ENCODE measurements around the gene INO80E. TPM values are rescaled to one million over a fixed set of nuclear protein-coding genes. Genes with fewer than 3 reads are reported as not detected.

INO80E gene
- total RNA-seq, 1 experiment from 2014 or later = 89.8 TPM

DNA sequence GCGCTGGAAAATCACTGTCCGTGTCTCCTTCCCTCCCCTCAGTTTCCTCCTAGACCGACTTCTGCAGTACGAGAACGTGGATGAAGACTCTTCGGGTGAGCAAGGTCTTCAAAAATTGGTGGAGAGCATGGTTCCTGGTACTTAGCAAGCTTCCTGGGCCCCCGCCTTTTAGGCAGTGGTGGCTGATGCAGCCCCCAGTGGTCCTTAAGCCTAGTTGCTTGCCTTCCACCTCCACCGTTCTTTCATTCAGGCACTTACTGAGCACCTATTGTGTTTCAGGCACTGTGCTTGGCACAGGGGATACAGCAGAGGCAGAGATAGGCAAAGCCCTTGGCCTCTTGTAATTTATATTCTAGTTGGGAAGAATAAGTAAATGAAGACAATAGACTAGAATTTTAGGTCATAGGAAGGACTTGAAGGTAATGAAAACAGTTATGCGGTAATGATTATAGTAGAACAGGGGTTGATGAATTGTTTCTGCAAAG lies 767 bp downstream of the INO80E start:
- no peak for TF ChIP-seq POLR2AphosphoS5 (IDR thresholded peaks at IDR 0.05; ENCODE audit: low read depth, low read length)
- TF ChIP-seq SP1 (IDR thresholded peaks at IDR 0.05; ENCODE audit: low read depth) = no peak
- TF ChIP-seq ELF1 (IDR thresholded peaks at IDR 0.05; ENCODE audit: borderline replicate concordance, low read depth) = no peak
- TF ChIP-seq CBX3 (IDR thresholded peaks at IDR 0.05; ENCODE audit: low read depth) = no peak
- TF ChIP-seq ZFX (IDR thresholded peaks at IDR 0.05) = no peak
- no peak for TF ChIP-seq ZNF274 (IDR thresholded peaks at IDR 0.05; ENCODE audit: low read depth, low read length)
- no peak for TF ChIP-seq JUND (IDR thresholded peaks at IDR 0.05)
- TF ChIP-seq RAD21 (IDR thresholded peaks at IDR 0.05; ENCODE audit: low read depth) = no peak
- no peak for TF ChIP-seq YY1 (IDR thresholded peaks at IDR 0.05; ENCODE audit: extremely low read depth, insufficient replicate concordance, low read depth, low read length)
- TF ChIP-seq EZH2 (IDR thresholded peaks at IDR 0.05) = no peak
- no peak for TF ChIP-seq FOSL1 (IDR thresholded peaks at IDR 0.05; ENCODE audit: low read depth)
- BruUV-seq (replicated peaks) = no TSS peak
- ChIA-PET POLR2A (interaction anchor here (0.7 to 0.8 kb wide), 2 partner anchors 13 to 53 kb away, joined by 3 read pairs; no protein-coding TSS in a partner anchor), CTCF (interaction anchor here (0.7 kb wide), 1 partner anchor 71 kb away, joined by 3 read pairs; the partner anchor contains the start of gene KCTD13), RAD21 (ENCODE audit: low non-redundant PET in 1 of 2, low total read pairs in 2 of 2, uncharacterized antibody in 2 of 2, unreplicated experiment in 2 of 2) (no interaction called here)
- Histone ChIP-seq H3K4me1 (ENCODE audit: control insufficient read depth in 1 of 2, insufficient read depth in 2 of 2, low read length in 2 of 2) (peaks cover 9 to 27% of the 10 kb centered on the region in 2 experiments), H4K20me1 (ENCODE audit: insufficient read depth) (no peaks in the 10 kb centered on the region), H3K9ac (ENCODE audit: low read length) (peak overlapping the region; percentile 86), H3K36me3 (ENCODE audit: control insufficient read depth in 1 of 2, insufficient read depth in 2 of 2, low read length in 2 of 2) (peaks cover 4 to 16% of the 10 kb centered on the region in 2 experiments; a peak in 3 of 4 replicates), H3K4me3 (replicated peaks in 1 of 2; ENCODE audit: low read depth in 1 of 2, low read length in 2 of 2) (peak overlapping the region; percentile 83 to 95), H2AFZ (ENCODE audit: low read depth, low read length, poor library complexity, severe bottlenecking) (no peak overlapping the region), H3K9me2 (ENCODE audit: insufficient read depth) (no peaks in the 10 kb centered on the region), H3K27me3 (ENCODE audit: insufficient read depth, low read length) (no peaks in the 10 kb centered on the region), H3K9me3 (ENCODE audit: control insufficient read depth in 1 of 2, insufficient read depth in 1 of 2, low read depth in 1 of 2, low read length in 2 of 2) (no peaks in the 10 kb centered on the region), H3K27ac (ENCODE audit: low read depth, low read length) (peak overlapping the region; percentile 88), H3K4me2 (ENCODE audit: low read length) (peak overlapping the region; percentile 92), H3K79me2 (ENCODE audit: insufficient read depth, low read length) (peaks cover 11% of the 10 kb centered on the region)
- intact Hi-C loops (cut with micrococcal nuclease) = loop anchor here (1.0 kb wide), 1 partner anchor 98 kb away; the partner anchor contains the start of gene SEZ6L2
- 0 out of 2 replicates have a peak, but pooled peaks have one; percentile 0 for ATAC-seq
- no peak for DNase-seq (ENCODE audit: low read depth, low spot score)

GRCh38 chr16:29999605-30000004 lies 3.6 kb downstream of the INO80E start:
- DNase-seq (ENCODE audit: low read depth, low spot score) (no peak), ATAC-seq (no peak)
- Histone ChIP-seq H3K4me2 (ENCODE audit: low read length) (no peak overlapping the region), H3K27me3 (ENCODE audit: insufficient read depth, low read length) (no peaks in the 10 kb centered on the region), H3K9ac (ENCODE audit: low read length) (no peak overlapping the region), H3K36me3 (ENCODE audit: control insufficient read depth in 1 of 2, insufficient read depth in 2 of 2, low read length in 2 of 2) (peaks cover 0 to 4% of the 10 kb centered on the region in 2 experiments; a peak in 2 of 4 replicates), H3K9me3 (ENCODE audit: control insufficient read depth in 1 of 2, insufficient read depth in 1 of 2, low read depth in 1 of 2, low read length in 2 of 2) (no peaks in the 10 kb centered on the region), H3K4me1 (ENCODE audit: control insufficient read depth in 1 of 2, insufficient read depth in 2 of 2, low read length in 2 of 2) (peaks cover 4 to 18% of the 10 kb centered on the region in 2 experiments), H3K27ac (ENCODE audit: low read depth, low read length) (no peak overlapping the region), H2AFZ (ENCODE audit: low read depth, low read length, poor library complexity, severe bottlenecking) (no peak overlapping the region), H3K79me2 (ENCODE audit: insufficient read depth, low read length) (peaks cover 11% of the 10 kb centered on the region), H3K9me2 (ENCODE audit: insufficient read depth) (no peaks in the 10 kb centered on the region), H4K20me1 (ENCODE audit: insufficient read depth) (no peaks in the 10 kb centered on the region), H3K4me3 (replicated peaks in 1 of 2; ENCODE audit: low read depth in 1 of 2, low read length in 2 of 2) (no peak overlapping the region)
- ChIA-PET RAD21 (ENCODE audit: low non-redundant PET in 1 of 2, low total read pairs in 2 of 2, uncharacterized antibody in 2 of 2, unreplicated experiment in 2 of 2) (interaction anchor here in 1 of 2 experiments (0.5 kb wide), 1 partner anchor 489 kb away, joined by 3 read pairs; no protein-coding TSS in a partner anchor), POLR2A (no interaction called here), CTCF (no interaction called here)
- intact Hi-C loops (cut with micrococcal nuclease) = no loop called here
- no TSS peak for BruUV-seq (replicated peaks)
- TF ChIP-seq YY1 (IDR thresholded peaks at IDR 0.05; ENCODE audit: extremely low read depth, insufficient replicate concordance, low read depth, low read length) (no peak), EZH2phosphoT487 (IDR thresholded peaks at IDR 0.05; ENCODE audit: borderline replicate concordance) (no peak), SIN3A (IDR thresholded peaks at IDR 0.05; ENCODE audit: low read depth) (no peak), POLR2AphosphoS5 (IDR thresholded peaks at IDR 0.05; ENCODE audit: low read depth, low read length) (no peak), CTCF (IDR thresholded peaks at IDR 0.05 in 2 of 3, conservative IDR thresholded peaks at IDR 0.05 in 1 of 3; ENCODE audit: borderline replicate concordance in 1 of 3, insufficient read depth in 1 of 3, low read depth in 2 of 3, low read length in 2 of 3) (no peak), SRF (IDR thresholded peaks at IDR 0.05; ENCODE audit: low read depth) (no peak), ZNF274 (IDR thresholded peaks at IDR 0.05; ENCODE audit: low read depth, low read length) (no peak)
- TF ChIP-seq, protein P1, sequence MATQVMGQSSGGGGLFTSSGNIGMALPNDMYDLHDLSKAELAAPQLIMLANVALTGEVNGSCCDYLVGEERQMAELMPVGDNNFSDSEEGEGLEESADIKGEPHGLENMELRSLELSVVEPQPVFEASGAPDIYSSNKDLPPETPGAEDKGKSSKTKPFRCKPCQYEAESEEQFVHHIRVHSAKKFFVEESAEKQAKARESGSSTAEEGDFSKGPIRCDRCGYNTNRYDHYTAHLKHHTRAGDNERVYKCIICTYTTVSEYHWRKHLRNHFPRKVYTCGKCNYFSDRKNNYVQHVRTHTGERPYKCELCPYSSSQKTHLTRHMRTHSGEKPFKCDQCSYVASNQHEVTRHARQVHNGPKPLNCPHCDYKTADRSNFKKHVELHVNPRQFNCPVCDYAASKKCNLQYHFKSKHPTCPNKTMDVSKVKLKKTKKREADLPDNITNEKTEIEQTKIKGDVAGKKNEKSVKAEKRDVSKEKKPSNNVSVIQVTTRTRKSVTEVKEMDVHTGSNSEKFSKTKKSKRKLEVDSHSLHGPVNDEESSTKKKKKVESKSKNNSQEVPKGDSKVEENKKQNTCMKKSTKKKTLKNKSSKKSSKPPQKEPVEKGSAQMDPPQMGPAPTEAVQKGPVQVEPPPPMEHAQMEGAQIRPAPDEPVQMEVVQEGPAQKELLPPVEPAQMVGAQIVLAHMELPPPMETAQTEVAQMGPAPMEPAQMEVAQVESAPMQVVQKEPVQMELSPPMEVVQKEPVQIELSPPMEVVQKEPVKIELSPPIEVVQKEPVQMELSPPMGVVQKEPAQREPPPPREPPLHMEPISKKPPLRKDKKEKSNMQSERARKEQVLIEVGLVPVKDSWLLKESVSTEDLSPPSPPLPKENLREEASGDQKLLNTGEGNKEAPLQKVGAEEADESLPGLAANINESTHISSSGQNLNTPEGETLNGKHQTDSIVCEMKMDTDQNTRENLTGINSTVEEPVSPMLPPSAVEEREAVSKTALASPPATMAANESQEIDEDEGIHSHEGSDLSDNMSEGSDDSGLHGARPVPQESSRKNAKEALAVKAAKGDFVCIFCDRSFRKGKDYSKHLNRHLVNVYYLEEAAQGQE (IDR thresholded peaks at IDR 0.05; ENCODE audit: low read depth) = no peak

Measured in HCT116 (cell line).